ENCODE measurements around the gene SPAG16. TPM values are rescaled to one million over a fixed set of nuclear protein-coding genes. Genes with fewer than 3 reads are reported as not detected.
"Not testable (repeated sequence)": the region's sequence is repeated elsewhere in the genome, so short reads cannot be mapped to it uniquely, and the experiment has no call there.

SPAG16 gene
- polyA plus RNA-seq, 1 donor, result 15.4 TPM

DNA sequence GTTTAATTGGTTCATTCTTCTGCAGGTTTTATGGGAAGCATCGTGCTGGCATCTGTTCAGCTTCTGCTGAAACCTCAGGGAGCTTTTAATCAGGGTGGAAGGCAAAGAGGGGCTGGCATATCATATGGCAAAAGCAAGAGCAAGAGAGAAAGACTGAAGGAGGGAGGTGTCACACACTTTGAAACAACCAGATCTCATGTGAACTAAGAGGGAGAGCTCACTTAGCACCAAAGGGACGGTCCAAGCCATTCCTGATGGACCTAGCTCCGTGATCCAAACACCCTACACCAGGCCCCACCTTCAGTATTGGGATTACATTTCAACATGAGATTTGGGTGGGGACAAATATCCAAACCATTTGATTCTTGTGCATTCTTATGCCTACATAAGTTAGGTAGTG, 563.1 kb downstream of the SPAG16 start:
- DNase-seq, result no peak

DNA sequence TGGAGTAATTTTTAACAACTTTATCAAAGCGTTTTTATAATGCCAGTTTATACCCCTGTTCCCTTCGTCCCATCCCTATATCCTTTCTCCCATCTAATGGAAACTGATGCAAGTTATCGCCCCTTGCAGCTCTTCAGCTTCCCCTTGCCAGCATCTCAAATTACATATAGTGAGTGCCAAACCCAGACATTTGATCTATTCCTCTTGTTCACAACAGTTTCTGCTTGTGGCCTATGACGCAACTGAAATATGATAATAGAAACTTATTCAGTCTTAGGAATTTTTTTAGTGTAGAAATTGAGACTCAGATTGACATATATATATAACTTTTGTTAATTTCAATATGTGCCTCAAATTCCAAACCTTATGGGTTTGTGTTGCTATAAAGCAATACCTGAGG, 564.4 kb downstream of the SPAG16 start:
- DNase-seq, result no peak

DNA sequence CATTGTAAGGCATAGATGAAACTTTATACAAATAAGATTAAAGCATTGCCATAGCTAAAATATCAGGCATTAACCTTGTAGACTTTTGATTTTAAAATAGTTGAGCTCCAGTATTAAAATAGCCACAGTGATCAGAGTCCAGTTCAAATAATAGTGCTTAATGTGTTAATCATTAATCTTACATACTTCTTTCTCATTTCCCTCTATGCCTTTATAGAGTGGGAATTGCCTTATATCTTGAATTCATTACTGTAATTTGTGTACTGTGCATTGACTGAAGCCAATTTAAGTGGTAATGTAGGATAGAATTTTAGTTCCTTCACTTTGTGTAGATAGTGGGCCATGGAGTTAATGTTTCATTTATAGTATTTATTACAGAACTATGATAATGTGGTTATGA, 577.4 kb downstream of the SPAG16 start:
- DNase-seq, result no peak

GRCh38 chr2:213862407-213863076, 578.3 kb downstream of the SPAG16 start:
- no peak for DNase-seq

- DNase-seq, result no peak
Observed at GRCh38 chr2:213863541-213863940, 579.3 kb downstream of the SPAG16 start.

DNA sequence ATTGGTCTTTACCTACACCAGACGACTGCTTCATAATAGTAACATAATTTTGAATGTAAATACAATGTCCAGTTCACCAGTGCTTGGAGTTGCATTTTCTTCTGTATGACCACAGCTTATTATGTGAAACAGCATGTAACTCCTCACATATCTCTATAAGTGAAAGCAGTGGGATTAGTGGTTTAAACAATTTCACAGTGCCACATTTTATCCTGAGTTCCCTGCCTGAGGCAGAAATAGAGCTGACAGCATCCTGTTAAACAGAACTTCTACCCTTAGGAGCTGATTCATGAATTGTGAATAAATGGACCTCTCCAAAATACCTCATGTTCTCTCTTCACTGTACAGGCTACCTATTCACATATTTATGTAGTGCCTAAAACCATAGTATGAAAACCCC, 584.3 kb downstream of the SPAG16 start:
- no peak for DNase-seq

DNA sequence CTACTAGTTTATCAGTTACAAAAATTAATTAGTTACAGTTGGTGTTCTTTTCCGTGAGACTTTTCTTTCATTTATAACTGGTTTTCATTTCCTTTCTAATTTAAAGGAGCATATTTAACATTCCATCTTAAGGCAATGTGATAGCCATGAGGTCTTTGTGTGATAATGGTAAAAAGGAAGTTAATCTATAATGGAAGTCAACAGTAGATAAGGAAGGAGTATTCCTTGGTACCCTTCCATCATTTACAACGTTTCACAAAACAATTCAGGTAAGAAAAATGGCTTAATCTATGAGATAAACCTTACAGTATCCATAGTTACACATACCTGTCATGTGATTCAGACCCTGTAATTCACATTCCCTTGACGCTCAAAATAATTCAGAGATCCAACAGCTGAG, 601.2 kb downstream of the SPAG16 start:
- no peak for DNase-seq

- DNase-seq, result no peak
Observed at GRCh38 chr2:213914510-213914909, 630.2 kb downstream of the SPAG16 start.

GRCh38 chr2:213920014-213920413, 635.8 kb downstream of the SPAG16 start:
- DNase-seq, result no peak

DNA sequence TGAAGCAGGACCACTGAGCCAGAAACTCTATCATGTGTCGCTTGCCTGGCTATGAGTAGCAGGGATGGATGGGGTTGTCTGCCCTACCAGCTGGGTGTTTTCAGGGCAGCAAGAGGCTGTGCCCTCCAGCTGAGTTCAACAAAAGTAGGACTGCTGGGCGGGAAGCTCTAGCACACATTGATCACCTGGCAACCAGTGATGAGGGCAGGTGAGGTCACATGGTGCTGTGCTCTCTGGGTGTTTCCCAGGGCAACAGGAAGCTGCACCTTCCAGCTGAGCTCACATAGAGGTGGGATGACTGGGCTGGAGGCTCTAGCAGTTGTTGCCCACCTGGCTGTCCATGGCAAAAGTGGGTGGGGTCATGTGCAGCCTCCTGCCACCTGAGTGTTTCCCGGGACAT, 639.3 kb downstream of the SPAG16 start:
- no peak for DNase-seq

DNA sequence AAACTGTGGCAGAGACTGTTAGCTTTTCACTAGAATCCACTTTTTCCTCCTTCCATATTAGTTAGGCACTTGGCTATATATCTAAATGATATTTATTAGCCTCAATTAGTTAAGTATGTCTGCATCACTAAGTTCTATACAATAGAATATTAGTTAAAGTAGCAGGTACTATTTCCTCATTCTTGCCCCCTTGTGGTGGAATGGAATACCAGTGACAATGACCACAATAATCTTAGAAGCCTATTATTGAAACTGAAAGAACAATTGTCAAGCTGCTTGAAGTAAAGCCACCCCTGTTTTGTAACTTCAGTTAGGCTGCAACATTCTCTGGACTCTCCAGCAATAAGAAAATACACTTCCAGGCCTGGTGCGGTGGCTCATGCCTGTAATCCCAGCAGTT, 650.3 kb downstream of the SPAG16 start:
- no peak for DNase-seq

GRCh38 chr2:213958086-213958485, 673.8 kb downstream of the SPAG16 start:
- no peak for DNase-seq

GRCh38 chr2:213959589-213959988, 675.3 kb downstream of the SPAG16 start:
- DNase-seq, result no peak

GRCh38 chr2:213971536-213971935, 687.3 kb downstream of the SPAG16 start:
- no peak for DNase-seq

GRCh38 chr2:213980883-213981282, 696.6 kb downstream of the SPAG16 start:
- no peak for DNase-seq

DNA sequence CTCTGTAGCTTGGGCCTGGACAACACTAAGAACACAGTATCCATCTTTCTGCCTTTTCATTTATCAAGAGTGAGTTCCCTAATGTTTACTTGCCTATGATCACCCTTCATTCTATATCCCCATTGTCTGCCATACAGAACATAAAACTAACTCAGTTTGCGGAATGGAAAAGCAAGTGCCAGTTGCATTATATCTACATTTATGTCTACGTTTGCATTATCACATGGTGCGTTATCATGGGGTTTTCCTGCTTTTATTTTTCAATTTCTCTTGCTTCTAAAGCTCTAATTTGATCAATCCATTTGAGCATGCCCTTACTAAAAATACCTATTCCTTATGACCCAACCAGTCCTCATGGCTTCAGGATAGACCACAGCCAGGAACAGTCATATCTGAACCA, 704.9 kb downstream of the SPAG16 start:
- DNase-seq, result no peak

- DNase-seq, result no peak
Observed at GRCh38 chr2:213991453-213992108, 707.3 kb downstream of the SPAG16 start.

- DNase-seq, result no peak
Observed at GRCh38 chr2:213995400-213996105, 711.3 kb downstream of the SPAG16 start.

- DNase-seq, result not testable (repeated sequence)
Observed at GRCh38 chr2:213998976-213999375, 714.7 kb downstream of the SPAG16 start.

GRCh38 chr2:214004463-214004862, 720.2 kb downstream of the SPAG16 start:
- no peak for DNase-seq

DNA sequence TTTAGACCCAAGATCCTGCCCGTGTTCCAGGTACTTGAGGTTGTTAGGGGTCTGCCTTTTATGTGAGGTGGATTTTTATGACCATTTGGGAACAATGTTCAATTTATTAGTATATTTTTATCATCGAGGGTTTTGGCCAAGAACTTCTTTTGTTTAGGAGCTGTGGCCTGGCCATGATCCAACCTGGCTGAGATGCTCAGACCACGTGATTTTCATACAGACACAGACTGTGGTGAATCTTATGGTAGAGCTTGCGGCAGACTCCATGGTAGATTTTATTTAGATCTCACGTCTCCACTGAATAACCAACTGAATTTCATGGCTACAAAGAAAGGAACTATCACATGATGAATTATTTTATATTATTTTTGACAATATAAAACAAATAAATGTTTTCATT, 721.1 kb downstream of the SPAG16 start:
- no peak for DNase-seq

DNA sequence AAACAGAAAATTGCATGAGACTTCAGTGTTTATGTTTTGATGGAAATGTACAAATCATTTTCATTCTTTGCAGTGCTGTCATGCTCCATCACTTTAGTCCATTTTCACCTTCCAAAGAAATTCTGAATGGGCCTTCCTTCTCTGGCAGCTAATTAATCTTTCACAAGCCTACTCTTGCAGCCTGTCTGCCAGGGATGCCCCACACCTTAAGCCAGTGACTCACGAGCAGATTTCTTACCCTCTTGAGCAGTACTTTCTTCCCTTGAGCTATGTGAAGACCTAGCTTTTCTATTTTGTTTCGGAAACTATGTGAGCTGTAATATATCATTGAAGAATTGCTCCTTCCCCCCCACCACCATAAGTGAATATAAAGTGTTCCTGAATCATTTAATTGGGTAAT, 722.3 kb downstream of the SPAG16 start:
- no peak for DNase-seq

DNA sequence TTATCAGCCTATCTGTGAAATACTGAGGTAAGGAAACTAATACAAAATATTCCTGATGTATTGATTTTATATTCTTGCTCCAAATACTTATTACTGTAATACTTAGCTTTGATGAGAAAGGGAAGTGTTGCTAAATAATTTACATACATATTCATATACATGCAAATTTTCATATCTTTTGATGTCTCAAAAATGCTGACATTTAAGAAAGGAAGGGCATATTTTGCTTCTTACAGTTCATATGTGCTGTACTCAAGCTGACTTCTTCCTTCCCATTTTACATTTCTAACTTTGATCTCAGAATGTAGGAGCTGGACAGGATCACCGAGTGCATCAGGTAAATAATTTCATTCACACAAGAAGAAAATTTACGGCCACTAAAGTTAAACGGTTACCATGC, 727.4 kb downstream of the SPAG16 start:
- DNase-seq, result no peak
